ENCODE results near the gene FUZ.
"Not testable (repeated sequence)": the region's sequence is repeated elsewhere in the genome, so short reads cannot be mapped to it uniquely, and the experiment has no call there.

FUZ gene

GRCh38 chr19:49820125-49820524, 7.0 kb upstream of the FUZ start (continued):
- TF ChIP-seq ZNF514 (tag by site-specific recombination; IDR thresholded peaks at IDR 0.05) (no peak), ZSCAN30 (tag by site-specific recombination; IDR thresholded peaks at IDR 0.05) (peak; percentile 70; the same call in 1 of the 2 replicates), ZNF596 (tag by site-specific recombination; IDR thresholded peaks at IDR 0.05) (0 out of 2 replicates have a peak, but pooled peaks have one; percentile 16)

GRCh38 chr19:49819452-49820115, 6.5 kb upstream of the FUZ start:
- Histone ChIP-seq H3K4me3 (ENCODE audit: low read depth, low read length) (peak overlapping the region; percentile 89; the same call in 1 of the 2 replicates), H3K4me1 (ENCODE audit: control insufficient read depth, insufficient read depth, low read length) (peaks cover 17% of the 10 kb centered on the region; the same call in 1 of the 2 replicates), H3K27ac (ENCODE audit: extremely low read depth, low read depth, low read length) (peak overlapping the region; percentile 85), H3K36me3 (ENCODE audit: control insufficient read depth in 2 of 2, insufficient read depth in 1 of 2, low read length in 2 of 2) (peaks cover 25 to 29% of the 10 kb centered on the region in 2 experiments)
- TF ChIP-seq ZBTB17 (tag by site-specific recombination; IDR thresholded peaks at IDR 0.05) (peak; percentile 57; the same call in 1 of the 2 replicates), PRDM10 (tag by site-specific recombination; IDR thresholded peaks at IDR 0.05) (peak; percentile 72), ZNF362 (tag by site-specific recombination; IDR thresholded peaks at IDR 0.05) (peak; percentile 86), ZNF335 (tag by site-specific recombination; conservative IDR thresholded peaks at IDR 0.05) (peak; percentile 48), OSR2 (tag by site-specific recombination; IDR thresholded peaks at IDR 0.05) (peak; percentile 77), GLIS1 (tag by site-specific recombination; IDR thresholded peaks at IDR 0.05) (peak; percentile 75; the same call in 1 of the 2 replicates)
- CTCF ChIA-PET = interaction anchor here (0.6 to 1.0 kb wide), 4 partner anchors 14 to 315 kb away, joined by 3 to 4 read pairs (median 4); no protein-coding TSS in a partner anchor
- POLR2A ChIA-PET = interaction anchor here (0.6 to 1.3 kb wide), 3 partner anchors 32 to 53 kb away, joined by 3 read pairs; partner anchors contain the start of genes AP2A1 and PTOV1
- not testable (repeated sequence) for H3K9me3 ChIP-seq (ENCODE audit: control insufficient read depth, insufficient read depth, low read depth, low read length)

- no peaks in the 10 kb centered on the region for H3K9me3 ChIP-seq (ENCODE audit: control insufficient read depth, insufficient read depth, low read depth, low read length)
- POLR2A ChIA-PET = interaction anchor here (0.6 to 1.3 kb wide), 5 partner anchors 39 to 111 kb away, joined by 3 to 4 read pairs (median 3); partner anchors contain the start of genes AP2A1 and NUP62
- H3K4me1 ChIP-seq (ENCODE audit: control insufficient read depth, insufficient read depth, low read length) = peaks cover 17% of the 10 kb centered on the region; the same call in 1 of the 2 replicates
- no peak for TF ChIP-seq ZNF214 (tag by site-specific recombination; IDR thresholded peaks at IDR 0.05; ENCODE audit: borderline replicate concordance)
- no peak for TF ChIP-seq ZSCAN5A (tag by site-specific recombination; IDR thresholded peaks at IDR 0.05)
- TF ChIP-seq ZNF610 (tag by site-specific recombination; IDR thresholded peaks at IDR 0.05; ENCODE audit: borderline replicate concordance) = no peak
- TF ChIP-seq PRDM10 (tag by site-specific recombination; IDR thresholded peaks at IDR 0.05) = peak; percentile 32
- TF ChIP-seq ZFP3 (tag by site-specific recombination; IDR thresholded peaks at IDR 0.05; ENCODE audit: low read depth) = no peak
- no peak for TF ChIP-seq ZNF449 (tag by site-specific recombination; IDR thresholded peaks at IDR 0.05)
- no peak for TF ChIP-seq ZNF624 (tag by site-specific recombination; IDR thresholded peaks at IDR 0.05)
- TF ChIP-seq ZNF596 (tag by site-specific recombination; IDR thresholded peaks at IDR 0.05) = no peak
- no peak for TF ChIP-seq SALL2 (tag by site-specific recombination; IDR thresholded peaks at IDR 0.05; ENCODE audit: borderline replicate concordance)
- TF ChIP-seq IKZF3 (tag by site-specific recombination; IDR thresholded peaks at IDR 0.05) = 0 out of 2 replicates have a peak, but pooled peaks have one; percentile 17
- peak overlapping the region; percentile 85 for H3K27ac ChIP-seq (ENCODE audit: extremely low read depth, low read depth, low read length)
- peak overlapping the region; percentile 89 for H3K4me3 ChIP-seq (ENCODE audit: low read depth, low read length)
- peaks cover 21 to 22% of the 10 kb centered on the region in 2 experiments for H3K36me3 ChIP-seq (ENCODE audit: control insufficient read depth in 2 of 2, insufficient read depth in 1 of 2, low read length in 2 of 2)
- CTCF ChIA-PET = interaction anchor here (0.7 to 1.0 kb wide), 3 partner anchors 29 to 314 kb away, joined by 3 to 4 read pairs (median 3); no protein-coding TSS in a partner anchor
Measured at GRCh38 chr19:49818649-49819370, 5.7 kb upstream of the FUZ start.

Measured in HEK293 (cell line).